HG03095 (cell line): ENCODE data around the gene FANCE.
A peak's percentile ranks its signal among the peaks of the same experiment; 100 is the strongest.

Experiments used
- ATAC-seq: cut with Tn5 transposase; IDR thresholded peaks from one replicate; pipeline ENCODE4 v1.9.1; 2021; ENCODE audit warnings: moderate library complexity; ENCODE audit not compliant: unreplicated experiment

The FANCE gene

GRCh38 chr6:35463292-35463691, 11.2 kb downstream of the FANCE start:
- ATAC-seq, result no peak

- ATAC-seq, result no peak
These were observed 13.5 kb downstream of the FANCE start for GRCh38 chr6:35465646-35466045.

- peak; percentile 77 for ATAC-seq
These were observed 16.2 kb downstream of the FANCE start, which contains the start of gene RPL10A for GRCh38 chr6:35468181-35468979. Gene RPL10A (plus strand): TSS chr6:35468401. CDS start chr6:35468435, 34 bp downstream.

GRCh38 chr6:35468980-35469750, 17.0 kb downstream of the FANCE start:
- ATAC-seq, result no peak

DNA sequence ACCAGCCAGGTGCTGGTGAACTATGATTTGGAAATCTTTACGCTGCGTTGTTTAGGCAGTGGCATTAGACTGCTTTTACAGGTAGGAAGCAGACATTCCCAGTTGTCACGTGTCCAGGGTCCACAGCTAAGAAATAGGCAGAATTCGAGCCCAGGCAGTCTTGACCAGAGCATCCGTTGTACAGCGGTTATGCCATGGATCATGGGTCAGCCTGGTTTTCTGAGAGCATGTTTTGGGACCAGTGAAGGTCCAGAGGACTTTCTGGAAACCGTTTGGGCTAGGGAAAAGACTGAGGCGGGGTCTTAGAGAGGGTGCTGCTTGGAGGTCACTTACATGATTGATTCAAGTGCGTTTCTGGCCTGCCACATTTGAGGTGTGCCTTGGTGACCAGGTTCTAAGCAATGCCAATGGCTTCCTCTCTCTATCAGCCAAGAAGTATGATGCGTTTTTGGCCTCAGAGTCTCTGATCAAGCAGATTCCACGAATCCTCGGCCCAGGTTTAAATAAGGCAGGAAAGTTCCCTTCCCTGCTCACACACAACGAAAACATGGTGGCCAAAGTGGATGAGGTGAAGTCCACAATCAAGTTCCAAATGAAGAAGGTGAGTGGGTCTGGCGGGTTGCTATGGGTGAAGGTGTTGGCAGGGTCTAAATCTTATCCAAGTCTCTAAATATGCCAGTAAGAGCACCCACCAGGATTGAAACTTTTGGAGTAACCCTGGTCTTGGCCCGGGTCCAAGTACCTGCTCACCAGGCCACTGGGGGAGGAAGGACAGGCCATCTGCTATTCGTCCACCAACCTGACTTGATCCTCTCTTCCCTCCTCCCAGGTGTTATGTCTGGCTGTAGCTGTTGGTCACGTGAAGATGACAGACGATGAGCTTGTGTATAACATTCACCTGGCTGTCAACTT, 17.9 kb downstream of the FANCE start:
- no peak for ATAC-seq

DNA sequence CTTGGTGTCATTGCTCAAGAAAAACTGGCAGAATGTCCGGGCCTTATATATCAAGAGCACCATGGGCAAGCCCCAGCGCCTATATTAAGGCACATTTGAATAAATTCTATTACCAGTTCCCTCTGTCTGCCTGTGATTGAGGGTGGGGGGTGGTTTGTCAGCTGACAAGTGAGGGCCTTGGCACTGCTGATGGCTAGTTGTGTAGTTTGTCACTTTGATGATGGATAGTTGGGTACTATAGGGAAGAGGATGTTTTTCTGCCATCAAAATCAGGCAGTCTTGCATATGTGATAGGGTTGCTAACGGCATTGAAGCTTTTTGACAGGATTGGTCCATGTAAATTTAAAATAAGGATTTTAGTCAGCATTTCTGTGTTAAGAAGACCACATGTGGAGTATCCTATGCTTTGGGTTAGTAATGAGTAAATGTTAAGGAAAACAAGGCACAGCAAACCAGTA, 18.6 kb downstream of the FANCE start:
- ATAC-seq, result no peak

DNA sequence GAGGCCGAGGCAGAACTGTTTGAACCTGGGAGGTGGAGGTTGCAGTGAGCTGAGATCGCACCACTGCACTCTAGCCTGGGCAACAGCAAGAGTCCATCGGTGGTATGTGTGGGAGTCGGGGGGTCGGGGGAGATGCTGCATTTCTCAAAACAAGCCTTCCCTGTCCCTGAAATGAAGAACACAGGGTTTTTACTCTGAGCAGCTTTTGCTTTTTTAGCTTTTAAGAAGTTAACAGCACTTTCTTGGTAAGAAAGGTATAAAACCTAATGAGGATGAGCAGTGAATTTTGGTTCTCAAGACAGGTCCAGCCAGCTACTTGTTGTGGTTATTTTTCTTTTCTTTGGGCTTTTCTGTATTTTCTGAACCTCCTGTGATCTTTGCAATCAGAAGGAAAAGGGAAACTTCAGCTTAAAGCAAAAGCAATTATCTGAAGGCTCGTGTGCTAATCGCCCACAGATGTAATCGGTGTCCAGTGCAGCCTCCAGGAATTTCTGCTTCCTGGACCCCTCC, 19.8 kb downstream of the FANCE start:
- no peak for ATAC-seq

GRCh38 chr6:35473075-35473849, 21.1 kb downstream of the FANCE start:
- no peak for ATAC-seq

DNA sequence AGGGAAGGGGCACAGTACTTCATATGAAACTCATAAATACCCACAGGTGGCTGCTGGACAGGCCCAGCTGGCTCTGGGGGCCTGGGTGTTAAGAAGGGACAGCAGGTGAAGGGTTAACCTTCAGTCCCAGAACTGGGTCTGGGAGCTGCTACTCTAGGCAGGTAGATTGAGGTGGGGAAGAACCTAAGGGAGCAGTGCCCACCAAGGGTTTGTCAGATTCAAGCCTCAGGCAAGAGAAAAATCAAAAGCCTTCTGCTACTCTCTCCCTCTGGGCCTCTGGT, 21.7 kb downstream of the FANCE start:
- no peak for ATAC-seq

DNA sequence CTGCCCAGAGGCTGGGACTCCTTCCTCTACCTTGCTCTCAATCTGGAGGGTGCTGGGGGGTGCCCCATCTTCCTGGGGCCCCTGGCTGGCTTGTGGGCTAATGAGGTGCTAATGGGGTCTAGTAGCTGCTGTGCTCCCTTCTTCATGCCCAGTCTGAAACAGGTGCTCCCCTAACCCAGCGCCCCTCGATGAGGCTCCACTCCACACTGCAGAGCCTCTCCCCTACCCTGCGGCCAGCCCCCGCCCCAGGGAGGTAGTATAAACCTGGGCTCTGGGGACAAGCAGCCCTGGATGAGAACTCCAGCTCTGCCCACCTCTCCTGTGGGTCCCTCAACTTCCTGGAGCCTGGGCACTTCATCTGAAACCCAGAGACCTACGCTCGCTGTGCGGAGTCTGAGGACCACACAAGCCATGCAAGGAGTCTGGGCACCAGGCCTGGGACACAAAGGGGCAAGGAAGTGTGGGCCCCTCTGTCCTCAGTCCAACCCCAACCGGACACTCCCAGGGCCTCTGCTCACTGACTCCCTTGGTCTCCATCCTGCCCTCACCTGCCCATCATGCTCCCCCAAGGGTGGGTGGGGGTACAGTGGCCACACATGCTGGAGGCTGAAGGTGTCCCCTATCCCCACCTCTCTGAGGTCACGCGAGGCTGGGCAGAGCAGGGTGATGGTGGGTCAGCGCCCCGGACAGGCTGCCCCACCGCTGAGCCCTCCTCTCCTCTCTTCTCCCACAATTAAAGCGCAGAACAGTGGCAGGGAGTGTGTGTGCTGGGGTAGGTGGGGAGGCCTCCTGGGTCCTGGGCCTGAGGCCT, 22.2 kb downstream of the FANCE start:
- ATAC-seq, result no peak

GRCh38 chr6:35474942-35475570, 22.9 kb downstream of the FANCE start:
- no peak for ATAC-seq

DNA sequence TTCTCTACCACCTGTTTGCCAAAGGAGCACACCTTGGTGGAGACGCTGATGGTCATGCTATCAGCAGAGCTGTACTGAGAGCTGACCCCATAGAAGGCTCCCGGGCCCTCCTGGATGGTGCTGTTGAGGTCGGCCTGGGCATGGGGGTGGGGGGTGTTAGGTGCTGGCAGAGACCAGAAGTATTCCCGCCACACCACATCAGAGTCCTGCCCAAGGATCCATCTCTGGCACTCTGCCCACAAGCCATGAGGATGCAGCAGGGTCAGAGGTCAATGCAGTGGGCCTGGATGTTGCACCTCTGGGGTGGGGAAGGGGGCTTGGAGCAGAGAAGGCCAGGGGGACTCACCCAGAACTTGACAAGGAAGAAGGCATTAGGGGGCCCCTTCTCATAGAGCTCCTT, 23.4 kb downstream of the FANCE start:
- no peak for ATAC-seq

DNA sequence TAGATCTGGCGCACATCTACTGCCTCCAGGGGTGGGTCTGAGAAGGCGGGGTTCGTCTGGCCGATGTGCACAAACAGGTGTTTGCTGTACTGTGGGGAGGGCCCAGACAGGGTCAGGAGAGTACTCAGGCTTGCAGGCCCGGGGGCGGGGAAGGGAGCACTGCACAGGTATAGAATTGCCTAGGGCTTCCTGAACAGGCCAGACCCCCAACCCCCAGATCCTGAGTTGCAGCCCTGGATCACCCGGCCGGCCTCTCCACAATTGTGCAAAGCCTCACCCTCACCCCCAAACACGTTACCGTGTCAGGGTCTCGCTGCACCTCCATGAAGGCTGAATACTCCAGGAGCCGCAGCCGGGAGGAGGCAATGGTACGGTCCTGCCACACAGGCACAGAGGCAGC, 23.9 kb downstream of the FANCE start:
- no peak for ATAC-seq

DNA sequence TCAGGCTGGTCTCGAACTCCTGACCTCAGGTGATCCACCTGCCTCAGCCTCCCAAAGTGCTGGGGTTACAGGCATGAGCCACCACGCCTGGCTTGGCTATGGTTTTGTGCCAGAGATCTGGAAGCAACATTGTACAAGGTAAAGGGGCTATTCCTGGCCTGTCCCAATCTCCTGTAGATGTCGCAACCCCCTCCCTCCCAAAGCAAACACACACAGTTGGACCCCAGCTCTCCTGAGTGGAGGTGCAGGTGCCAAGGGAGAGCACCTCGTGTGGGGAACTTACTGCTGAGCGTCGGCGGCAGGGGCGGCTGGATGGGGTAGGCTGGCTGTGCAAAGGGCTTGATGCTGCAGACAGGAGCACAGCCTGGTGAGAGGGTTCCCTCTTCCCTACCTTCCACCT, 24.9 kb downstream of the FANCE start:
- no peak for ATAC-seq

DNA sequence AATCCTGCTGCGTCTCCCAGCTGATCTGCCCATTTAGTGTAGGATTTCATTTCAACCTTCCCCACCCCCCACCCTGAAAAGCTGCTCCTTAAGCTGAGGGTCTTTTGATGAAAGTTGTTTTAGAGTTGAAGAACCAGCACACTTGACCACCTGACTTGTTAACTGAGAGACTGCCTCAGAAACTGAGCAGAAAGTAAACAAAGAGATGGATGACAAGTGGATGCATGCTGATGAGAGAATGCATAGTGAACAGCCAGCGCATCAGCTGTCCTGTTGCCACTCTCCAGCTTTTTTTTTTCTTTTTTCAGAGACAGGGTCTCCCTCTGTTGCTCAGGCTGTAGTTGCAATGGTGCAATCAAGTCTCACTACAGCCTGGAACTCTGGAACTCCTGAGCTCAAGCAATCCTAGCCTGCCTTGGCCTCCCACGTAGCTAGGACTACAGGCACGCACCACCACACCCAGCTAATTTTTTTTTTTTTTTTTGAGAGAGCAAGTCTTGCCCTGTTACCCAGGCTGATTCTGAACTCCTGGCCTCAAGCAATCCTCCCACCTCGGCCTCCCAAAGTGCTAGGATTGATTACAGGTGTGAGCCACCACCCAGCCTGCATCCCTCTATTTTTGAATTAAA, 25.5 kb downstream of the FANCE start:
- ATAC-seq, result no peak

GRCh38 chr6:35478259-35478658, 26.1 kb downstream of the FANCE start:
- ATAC-seq, result no peak

DNA sequence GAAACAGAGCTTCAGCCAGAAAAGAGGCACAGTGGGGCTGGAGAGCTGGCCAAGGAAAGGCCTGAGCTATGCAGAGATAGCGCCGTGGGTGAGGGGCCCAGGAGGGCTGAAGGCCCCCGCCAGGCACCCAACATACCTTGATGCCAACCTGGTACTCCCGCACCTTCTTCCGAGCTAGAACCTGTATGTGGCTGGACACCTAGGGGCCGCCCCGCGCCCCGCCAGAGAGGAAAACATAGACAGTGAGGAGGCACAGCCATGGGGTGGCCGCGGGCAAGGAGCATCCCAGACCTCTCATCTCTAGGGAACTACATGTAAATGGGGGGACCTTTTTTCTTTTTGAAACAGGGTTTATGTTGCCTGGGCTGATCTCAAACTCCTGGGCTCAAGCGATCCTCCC, 28.0 kb downstream of the FANCE start:
- ATAC-seq, result no peak

DNA sequence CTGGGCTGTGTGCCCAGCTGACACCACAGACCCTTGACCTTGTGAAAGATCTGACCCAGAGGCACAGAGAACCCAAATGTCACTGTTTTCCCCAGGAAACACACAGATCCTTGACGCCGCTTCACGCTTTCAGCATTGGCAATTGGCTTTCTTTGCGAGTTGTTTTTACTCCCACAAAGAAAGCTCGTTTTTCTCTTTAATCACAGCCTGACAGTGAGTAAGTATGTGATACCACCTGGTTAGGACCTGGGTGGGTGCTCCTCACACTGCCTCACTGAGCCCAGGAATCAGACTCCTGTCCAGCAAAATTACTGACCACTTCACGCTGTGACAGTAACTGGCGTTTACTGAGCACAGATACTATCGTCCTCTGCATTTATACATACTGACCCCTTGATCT, 29.1 kb downstream of the FANCE start:
- no peak for ATAC-seq

DNA sequence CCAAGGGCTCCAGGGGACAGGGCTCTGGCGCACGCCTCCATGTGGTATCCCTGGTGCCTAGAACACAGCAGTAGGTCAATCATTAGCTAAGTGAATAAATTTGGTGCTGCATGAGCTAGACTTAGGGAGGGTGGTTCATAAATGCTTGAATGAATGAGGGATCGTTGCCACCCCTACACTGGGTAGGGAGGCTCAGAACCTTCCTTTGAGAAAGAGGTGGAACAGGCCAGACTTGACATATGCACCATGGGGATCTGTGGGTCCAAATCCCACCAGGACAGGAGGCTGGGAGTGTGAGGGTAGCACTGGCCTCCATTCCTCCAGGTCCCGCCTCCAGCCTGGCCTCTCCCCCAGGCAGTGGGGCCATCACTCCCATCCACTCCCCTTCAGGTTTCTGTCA, 30.9 kb downstream of the FANCE start:
- no peak for ATAC-seq
